ENCODE data around the gene GPSM3. TPM values are rescaled to one million over a fixed set of nuclear protein-coding genes. Genes with fewer than 3 reads are reported as not detected.
A peak's percentile ranks its signal among the peaks of the same experiment; 100 is the strongest.

The GPSM3 gene
- total RNA-seq, 1 donor from 2014 or later, result 49.0 TPM

DNA sequence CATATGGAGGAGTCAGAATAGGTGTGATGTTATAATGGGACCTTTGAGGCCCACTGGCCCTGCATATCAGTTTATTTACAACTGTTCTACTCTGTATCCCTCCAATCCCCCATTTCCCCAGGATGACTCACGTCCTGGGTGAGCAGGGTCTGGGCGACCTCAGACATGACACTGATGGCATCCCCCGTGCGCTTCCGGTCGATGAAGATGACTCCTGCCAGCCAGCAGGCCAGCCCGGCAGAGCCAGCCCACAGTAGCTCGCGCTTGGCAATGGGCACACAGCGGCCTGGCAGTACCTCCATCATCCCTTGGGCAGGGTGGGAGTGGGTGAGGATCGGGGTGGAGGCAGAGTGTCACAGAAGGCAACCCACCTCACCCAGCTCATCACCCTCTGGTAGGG is 22.1 kb downstream of the GPSM3 start:
- Mint-ChIP-seq H3K4me1 (ENCODE audit: unreplicated experiment) (peaks cover 41% of the 10 kb centered on the region), H3K27me3 (ENCODE audit: unreplicated experiment) (peaks cover 16% of the 10 kb centered on the region), H3K36me3 (ENCODE audit: low read depth, unreplicated experiment) (peaks cover 30% of the 10 kb centered on the region), H3K9me3 (ENCODE audit: unreplicated experiment) (no peaks in the 10 kb centered on the region), H3K27ac (ENCODE audit: unreplicated experiment) (no peak overlapping the region), H3K4me3 (ENCODE audit: unreplicated experiment) (peak overlapping the region; percentile 73)
- no peak for DNase-seq (ENCODE audit: low spot score)
- TF ChIP-seq, protein P1, sequence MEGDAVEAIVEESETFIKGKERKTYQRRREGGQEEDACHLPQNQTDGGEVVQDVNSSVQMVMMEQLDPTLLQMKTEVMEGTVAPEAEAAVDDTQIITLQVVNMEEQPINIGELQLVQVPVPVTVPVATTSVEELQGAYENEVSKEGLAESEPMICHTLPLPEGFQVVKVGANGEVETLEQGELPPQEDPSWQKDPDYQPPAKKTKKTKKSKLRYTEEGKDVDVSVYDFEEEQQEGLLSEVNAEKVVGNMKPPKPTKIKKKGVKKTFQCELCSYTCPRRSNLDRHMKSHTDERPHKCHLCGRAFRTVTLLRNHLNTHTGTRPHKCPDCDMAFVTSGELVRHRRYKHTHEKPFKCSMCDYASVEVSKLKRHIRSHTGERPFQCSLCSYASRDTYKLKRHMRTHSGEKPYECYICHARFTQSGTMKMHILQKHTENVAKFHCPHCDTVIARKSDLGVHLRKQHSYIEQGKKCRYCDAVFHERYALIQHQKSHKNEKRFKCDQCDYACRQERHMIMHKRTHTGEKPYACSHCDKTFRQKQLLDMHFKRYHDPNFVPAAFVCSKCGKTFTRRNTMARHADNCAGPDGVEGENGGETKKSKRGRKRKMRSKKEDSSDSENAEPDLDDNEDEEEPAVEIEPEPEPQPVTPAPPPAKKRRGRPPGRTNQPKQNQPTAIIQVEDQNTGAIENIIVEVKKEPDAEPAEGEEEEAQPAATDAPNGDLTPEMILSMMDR (IDR thresholded peaks at IDR 0.05; ENCODE audit: unreplicated experiment), result no peak

DNA sequence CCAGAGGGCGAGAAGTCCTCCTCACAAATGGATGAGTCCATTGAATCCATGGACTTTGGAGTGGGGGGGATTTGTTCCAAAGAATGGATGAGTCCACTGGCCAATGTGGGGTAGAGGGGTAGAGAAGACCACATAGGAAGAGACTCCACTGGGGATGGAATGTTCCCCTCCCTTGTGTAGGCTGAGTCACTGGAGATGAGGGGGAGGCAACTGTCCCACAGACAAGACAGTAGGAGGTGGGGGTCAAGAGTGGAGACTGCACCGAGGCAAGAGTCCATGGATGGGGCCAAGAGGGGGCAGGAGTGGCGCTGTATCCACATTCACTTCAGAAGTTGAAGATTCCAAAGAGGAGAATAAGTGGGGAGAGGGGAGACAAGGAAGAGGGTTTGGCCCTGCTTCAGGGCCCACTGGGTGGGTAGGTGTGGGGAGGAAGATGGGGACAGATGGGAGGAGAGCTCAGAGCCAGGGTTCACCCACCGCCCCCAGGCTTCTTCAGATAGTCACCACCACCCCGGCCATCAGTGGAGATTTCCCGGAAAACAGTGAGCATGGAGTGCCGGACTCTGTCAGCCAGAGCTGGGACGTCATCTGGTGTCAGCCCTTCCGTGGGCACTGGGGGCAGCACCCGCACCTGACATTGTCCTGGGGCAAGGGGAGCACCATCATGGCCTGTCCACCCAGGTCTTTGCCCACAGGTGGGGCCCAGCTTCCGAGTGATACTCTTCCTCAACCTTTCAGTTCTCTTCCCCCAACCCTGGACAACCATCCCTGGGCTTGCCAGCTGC is 23.4 kb downstream of the GPSM3 start:
- H3K4me3 Mint-ChIP-seq (ENCODE audit: unreplicated experiment), result no peak overlapping the region
- TF ChIP-seq, protein P1 (IDR thresholded peaks at IDR 0.05; ENCODE audit: unreplicated experiment), result no peak
- no peaks in the 10 kb centered on the region for H3K9me3 Mint-ChIP-seq (ENCODE audit: unreplicated experiment)
- peaks cover 14% of the 10 kb centered on the region for H3K27me3 Mint-ChIP-seq (ENCODE audit: unreplicated experiment)
- DNase-seq (ENCODE audit: low spot score), result no peak
- peaks cover 33% of the 10 kb centered on the region for H3K36me3 Mint-ChIP-seq (ENCODE audit: low read depth, unreplicated experiment)
- no peak overlapping the region for H3K27ac Mint-ChIP-seq (ENCODE audit: unreplicated experiment)
- H3K4me1 Mint-ChIP-seq (ENCODE audit: unreplicated experiment), result peaks cover 35% of the 10 kb centered on the region

DNA sequence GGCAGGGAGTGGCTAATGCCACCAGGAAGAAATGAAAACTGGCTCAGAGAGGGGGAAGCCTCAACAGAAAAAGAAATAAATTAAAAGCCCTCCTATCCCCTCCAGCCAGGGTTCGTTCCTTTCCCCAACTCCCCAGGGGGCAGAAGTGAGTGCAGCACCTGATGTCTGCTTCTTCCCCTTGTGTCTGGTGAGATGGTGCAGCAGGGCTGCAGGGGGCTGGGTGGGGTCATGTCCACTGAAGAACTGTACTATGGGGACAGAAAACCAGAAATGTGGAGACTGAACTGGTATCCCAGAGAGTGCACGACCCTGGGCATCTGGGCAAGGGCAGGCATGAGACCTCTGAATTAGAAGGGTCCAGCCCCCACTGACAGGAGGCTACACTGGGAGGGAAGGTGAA is 24.1 kb downstream of the GPSM3 start:
- H3K36me3 Mint-ChIP-seq (ENCODE audit: low read depth, unreplicated experiment), result peaks cover 33% of the 10 kb centered on the region
- H3K27ac Mint-ChIP-seq (ENCODE audit: unreplicated experiment), result no peak overlapping the region
- peaks cover 35% of the 10 kb centered on the region for H3K4me1 Mint-ChIP-seq (ENCODE audit: unreplicated experiment)
- peaks cover 13% of the 10 kb centered on the region for H3K27me3 Mint-ChIP-seq (ENCODE audit: unreplicated experiment)
- TF ChIP-seq, protein P1 (IDR thresholded peaks at IDR 0.05; ENCODE audit: unreplicated experiment), result no peak
- H3K9me3 Mint-ChIP-seq (ENCODE audit: unreplicated experiment), result no peaks in the 10 kb centered on the region
- no peak for DNase-seq (ENCODE audit: low spot score)
- H3K4me3 Mint-ChIP-seq (ENCODE audit: unreplicated experiment), result no peak overlapping the region

DNA sequence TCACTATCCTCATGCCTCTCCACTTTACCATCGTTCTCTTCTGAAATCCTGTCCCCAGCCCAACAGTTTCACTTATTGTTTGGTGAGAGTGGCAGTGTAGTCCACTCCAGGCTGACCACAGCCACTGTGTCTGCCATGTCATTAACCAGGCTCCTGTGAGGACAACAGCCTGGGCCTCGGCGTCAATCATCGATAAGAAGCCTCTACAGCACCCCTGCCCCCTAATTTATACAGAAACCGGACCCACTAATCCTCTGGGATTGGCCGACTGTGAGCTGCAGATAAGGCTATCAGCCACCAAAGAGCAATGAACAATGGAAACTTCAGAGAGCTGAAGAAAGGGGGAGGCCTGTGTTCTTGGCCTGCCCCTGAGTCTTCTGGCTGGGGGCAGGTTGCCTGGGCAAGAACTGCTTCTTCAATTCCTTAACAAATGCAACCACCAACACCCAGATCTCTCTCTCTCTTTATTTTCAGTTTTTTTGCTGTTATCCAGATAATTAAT is 24.6 kb downstream of the GPSM3 start:
- peak overlapping the region; percentile 89 for H3K27ac Mint-ChIP-seq (ENCODE audit: unreplicated experiment)
- peaks cover 36% of the 10 kb centered on the region for H3K36me3 Mint-ChIP-seq (ENCODE audit: low read depth, unreplicated experiment)
- peaks cover 14% of the 10 kb centered on the region for H3K27me3 Mint-ChIP-seq (ENCODE audit: unreplicated experiment)
- H3K4me3 Mint-ChIP-seq (ENCODE audit: unreplicated experiment), result peak overlapping the region; percentile 65
- no peak for DNase-seq (ENCODE audit: low spot score)
- TF ChIP-seq, protein P1 (IDR thresholded peaks at IDR 0.05; ENCODE audit: unreplicated experiment), result no peak
- no peaks in the 10 kb centered on the region for H3K9me3 Mint-ChIP-seq (ENCODE audit: unreplicated experiment)
- peaks cover 35% of the 10 kb centered on the region for H3K4me1 Mint-ChIP-seq (ENCODE audit: unreplicated experiment)

DNA sequence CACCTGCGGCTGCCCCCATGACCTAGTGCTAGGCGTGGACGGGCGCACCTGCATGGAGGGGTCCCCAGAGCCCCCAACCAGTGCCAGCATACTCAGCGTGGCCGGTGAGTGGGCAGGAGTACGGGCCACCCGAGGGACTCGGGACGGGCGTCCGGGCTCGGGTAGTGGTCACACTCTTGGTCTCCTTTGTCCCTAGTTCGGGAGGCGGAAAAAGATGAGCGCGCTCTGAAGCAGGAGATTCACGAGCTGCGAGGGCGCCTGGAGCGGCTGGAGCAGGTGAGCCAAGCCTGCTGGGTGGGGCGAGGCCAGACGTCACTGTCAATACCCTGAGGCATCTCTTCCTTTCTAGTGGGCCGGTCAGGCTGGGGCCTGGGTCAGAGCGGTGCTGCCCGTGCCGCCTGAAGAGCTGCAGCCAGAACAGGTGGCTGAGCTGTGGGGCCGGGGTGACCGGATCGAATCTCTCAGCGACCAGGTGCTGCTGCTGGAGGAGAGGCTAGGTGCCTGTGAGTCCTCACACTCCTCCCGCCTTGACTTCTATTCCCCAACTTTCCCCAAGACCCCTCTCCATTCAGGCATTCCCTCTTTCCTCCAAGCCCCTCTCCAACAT is 25.2 kb downstream of the GPSM3 start:
- TF ChIP-seq, protein P1 (IDR thresholded peaks at IDR 0.05; ENCODE audit: unreplicated experiment), result no peak
- DNase-seq (ENCODE audit: low spot score), result no peak
- Mint-ChIP-seq H3K27me3 (ENCODE audit: unreplicated experiment) (peaks cover 15% of the 10 kb centered on the region), H3K36me3 (ENCODE audit: low read depth, unreplicated experiment) (peaks cover 42% of the 10 kb centered on the region), H3K9me3 (ENCODE audit: unreplicated experiment) (no peaks in the 10 kb centered on the region), H3K4me3 (ENCODE audit: unreplicated experiment) (peak overlapping the region; percentile 65), H3K27ac (ENCODE audit: unreplicated experiment) (peak overlapping the region; percentile 89), H3K4me1 (ENCODE audit: unreplicated experiment) (peaks cover 35% of the 10 kb centered on the region)

Measured in endothelial cell (in vitro differentiated cells).